Measurements from ENCODE around the gene PRR15.

PRR15 gene

GRCh38 chr7:29569648-29570047 lies 6.0 kb downstream of the PRR15 start:
- DNase-seq (ENCODE audit: low read depth) = no peak

DNA sequence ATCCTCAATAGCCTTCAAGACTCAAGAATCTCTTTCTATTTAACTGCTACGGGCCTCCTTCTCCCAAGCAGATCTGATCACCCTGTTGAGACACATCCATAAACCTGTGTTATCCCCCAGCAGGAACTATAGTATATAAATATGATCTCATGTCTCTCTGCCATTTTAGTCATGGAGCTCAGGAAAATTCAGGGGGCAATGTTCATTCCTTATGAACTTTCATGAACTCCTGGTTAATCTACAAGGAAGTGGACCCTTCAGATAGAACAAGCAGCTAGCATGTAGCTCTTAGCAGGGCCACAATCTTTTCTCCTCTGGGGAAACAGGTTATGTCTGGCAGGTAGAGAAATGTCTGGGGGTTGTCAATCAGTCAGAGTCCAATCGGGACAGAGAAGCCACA lies 8.9 kb downstream of the PRR15 start:
- no peak for DNase-seq (ENCODE audit: low read depth)

- DNase-seq (ENCODE audit: low read depth) = no peak
Observed at GRCh38 chr7:29573567-29573966, 9.9 kb downstream of the PRR15 start.

GRCh38 chr7:29574659-29575058 lies 11.0 kb downstream of the PRR15 start:
- no peak for DNase-seq (ENCODE audit: low read depth)

GRCh38 chr7:29587195-29587808 lies 23.7 kb downstream of the PRR15 start:
- no peak for DNase-seq (ENCODE audit: low read depth)

- no peak for DNase-seq (ENCODE audit: low read depth)
Observed at GRCh38 chr7:29588212-29588611, 24.6 kb downstream of the PRR15 start.

DNA sequence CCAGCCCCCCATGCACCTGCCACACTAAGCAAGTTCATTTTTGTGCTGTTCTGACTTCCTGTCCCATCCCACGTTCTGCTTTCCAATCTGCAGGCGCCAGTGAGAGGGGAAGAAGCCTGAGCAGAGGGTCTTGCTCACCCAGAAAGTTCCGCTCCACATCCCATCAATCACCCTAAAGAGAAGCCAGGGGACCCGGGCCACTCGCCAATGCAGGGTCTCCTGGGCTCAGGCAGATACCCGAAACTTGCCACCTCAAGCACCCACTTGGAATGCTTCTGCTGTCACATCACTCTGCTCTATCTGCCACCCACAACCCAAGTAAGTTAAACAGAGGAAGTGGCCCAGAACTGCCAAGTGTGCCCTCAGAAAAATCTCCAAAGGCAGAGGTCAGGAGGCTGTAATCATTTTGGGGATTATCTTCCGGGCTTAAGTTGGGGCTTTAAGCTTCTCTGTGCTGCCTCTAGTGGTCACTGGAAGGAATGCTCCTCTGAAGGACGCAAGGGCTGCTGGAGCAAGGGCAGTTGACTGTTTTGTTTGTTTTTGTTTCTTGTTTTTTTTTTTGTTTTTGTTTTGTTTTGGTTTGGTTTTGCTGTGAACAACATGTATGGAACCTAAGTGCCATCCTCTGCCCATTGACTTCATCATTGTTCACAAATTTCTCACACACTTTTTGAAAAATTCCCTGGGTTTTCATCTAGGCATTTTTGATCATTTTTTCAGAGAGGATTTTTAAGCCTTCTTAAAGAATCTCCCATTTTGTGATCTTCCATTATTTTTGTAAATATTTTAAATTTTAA lies 25.5 kb downstream of the PRR15 start:
- DNase-seq (ENCODE audit: low read depth) = peak; percentile 2

DNA sequence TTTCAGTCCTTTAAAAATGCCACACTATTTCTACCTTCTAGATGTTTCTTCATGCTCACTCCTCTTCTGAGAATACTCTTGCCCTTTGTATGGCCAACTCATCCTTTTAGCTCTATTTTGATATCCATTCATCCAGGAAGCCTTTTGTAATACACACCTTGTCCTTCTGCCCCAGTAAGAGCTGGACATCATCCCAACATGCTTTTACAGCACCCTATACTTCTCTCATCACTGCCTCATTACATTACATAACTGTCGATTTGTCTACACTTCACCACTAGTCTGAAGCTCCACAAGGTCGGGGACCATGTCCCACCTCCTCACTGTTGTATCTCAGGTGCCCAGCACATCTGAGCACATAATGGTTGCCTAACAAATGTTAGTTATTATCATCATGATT lies 29.2 kb downstream of the PRR15 start:
- no peak for DNase-seq (ENCODE audit: low read depth)

DNA sequence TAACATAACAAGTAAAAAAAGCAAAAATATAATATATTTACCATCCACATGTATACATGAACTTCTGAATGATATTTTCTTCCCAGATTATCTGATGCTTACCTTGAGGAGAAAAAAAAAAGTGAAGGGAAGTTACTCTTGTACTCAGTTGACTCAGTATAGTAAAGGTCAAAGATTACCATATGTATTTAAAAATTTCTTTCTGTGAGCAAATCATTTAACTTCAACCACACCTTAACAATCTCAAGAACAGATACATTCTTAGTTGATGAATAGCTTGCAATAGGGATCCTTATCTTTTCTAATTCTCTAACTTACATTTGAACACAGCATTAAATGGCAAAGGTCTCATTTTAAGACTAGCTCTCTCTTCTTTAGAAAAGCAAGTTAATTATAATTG lies 29.8 kb downstream of the PRR15 start:
- DNase-seq (ENCODE audit: low read depth) = no peak

DNA sequence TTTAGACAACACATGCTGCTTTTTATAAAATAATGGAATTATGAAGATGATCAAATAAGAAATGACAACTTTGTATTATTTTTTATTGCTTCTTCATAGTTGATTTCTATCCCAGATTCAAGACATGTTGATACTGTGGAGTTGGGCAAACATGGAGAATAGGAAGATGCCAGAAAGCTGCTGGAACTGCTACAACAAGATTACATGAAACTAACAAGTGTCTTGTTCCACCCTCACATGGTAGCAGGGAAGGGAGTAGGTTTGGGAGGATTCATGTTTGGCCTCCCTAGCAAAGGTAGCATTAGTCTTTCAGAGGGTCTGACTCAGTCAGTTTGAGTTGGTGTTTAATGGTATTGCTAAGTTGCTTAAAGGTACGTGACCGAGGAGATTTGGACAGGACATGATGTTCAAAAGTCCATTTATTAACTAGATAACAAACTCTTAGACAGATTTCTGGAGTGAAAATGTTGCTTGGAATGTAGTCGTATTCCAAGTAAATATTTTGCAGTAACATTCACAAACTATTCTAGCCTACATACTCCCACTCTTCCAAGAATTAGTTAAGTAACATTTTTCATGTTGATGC lies 33.1 kb downstream of the PRR15 start:
- no peak for DNase-seq (ENCODE audit: low read depth)

GRCh38 chr7:29597266-29597665 lies 33.6 kb downstream of the PRR15 start:
- no peak for DNase-seq (ENCODE audit: low read depth)

- DNase-seq (ENCODE audit: low read depth) = no peak
Observed at GRCh38 chr7:29598137-29598536, 34.5 kb downstream of the PRR15 start.

- no peak for DNase-seq (ENCODE audit: low read depth)
Observed at GRCh38 chr7:29598613-29599012, 35.0 kb downstream of the PRR15 start.

- no peak for DNase-seq (ENCODE audit: low read depth)
Observed at GRCh38 chr7:29599026-29599425, 35.4 kb downstream of the PRR15 start.

DNA sequence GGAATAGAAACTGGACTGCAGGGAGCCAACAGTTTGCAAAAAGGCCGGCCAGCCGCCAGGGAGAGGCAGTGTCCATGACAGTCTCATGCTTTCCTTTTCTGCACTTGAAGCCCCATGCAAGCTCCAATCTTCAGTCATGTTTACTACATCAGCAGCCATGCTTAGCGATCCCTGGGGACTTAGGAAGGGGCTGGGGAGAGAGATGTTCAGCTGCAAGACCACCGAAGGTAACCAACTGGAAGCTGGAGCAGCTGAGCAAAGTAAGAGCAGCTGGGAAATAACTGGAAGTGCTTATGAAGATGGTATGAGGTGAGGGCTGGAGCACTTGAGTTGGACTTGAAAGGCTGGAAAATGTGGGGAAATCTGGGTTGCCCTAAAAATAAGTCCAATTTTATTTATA lies 37.0 kb downstream of the PRR15 start:
- DNase-seq (ENCODE audit: low read depth) = no peak

DNA sequence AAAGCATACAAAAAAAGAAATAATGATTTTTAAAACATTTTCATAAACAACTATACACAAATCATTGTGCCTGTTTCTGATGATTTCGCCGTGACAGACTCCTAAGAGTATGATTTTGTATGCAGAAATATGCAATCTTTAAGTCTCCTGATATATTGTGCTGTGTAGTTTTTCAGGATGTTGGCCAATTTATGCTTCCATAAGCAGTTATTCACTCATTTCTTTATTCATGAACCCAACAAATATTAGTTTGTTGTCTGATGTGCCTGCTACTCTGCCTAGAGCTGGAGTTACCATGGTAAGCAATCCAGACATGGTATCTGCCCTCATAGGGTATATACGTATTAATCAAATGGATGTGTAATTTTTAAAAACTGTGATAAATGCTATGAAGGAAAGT lies 40.4 kb downstream of the PRR15 start:
- no peak for DNase-seq (ENCODE audit: low read depth)

GRCh38 chr7:29604702-29605101 lies 41.1 kb downstream of the PRR15 start:
- no peak for DNase-seq (ENCODE audit: low read depth)

GRCh38 chr7:29605671-29606070 lies 42.0 kb downstream of the PRR15 start:
- DNase-seq (ENCODE audit: low read depth) = no peak

DNA sequence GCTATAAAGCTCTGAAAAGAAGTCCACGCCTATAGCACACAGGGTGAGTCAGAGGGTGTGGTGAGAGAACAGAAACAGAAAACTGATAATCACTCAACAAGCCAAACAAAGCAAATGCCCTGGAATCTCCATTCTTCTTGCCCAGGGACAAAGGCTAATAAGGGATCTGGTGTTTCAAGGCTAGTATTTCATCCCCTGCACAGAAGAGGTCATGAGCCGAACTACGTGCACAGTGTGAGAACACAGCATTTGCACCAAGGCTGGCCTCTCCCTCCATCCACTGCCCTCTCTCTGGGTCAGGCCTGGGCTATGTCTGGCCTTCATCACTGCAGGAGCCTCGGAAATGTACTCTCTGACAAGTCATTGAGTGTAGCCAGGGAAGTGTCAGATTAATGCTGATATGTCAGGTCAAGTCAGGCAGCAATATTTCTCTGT lies 42.7 kb downstream of the PRR15 start:
- DNase-seq (ENCODE audit: low read depth) = no peak

DNA sequence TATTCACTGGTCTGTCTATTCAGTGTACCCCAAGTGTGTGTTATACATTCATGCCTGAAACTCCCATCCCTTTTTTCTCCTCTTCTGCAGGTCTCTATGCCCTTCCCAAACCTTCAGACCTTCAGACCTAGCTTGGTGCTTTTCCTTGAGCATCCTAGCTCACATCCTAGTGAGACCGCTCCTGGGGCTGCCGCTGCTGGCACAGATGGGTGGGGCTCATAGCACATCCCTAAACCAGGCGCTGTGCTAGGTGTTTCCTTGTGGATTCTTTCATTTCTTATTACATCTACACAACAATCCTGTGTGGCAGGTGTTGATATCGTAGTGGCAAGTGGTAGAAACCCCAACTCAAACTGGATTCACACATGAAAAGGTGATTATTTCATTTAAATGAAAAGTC lies 43.2 kb downstream of the PRR15 start:
- no peak for DNase-seq (ENCODE audit: low read depth)

- DNase-seq (ENCODE audit: low read depth) = no peak
Observed at GRCh38 chr7:29607259-29607658, 43.6 kb downstream of the PRR15 start.

DNA sequence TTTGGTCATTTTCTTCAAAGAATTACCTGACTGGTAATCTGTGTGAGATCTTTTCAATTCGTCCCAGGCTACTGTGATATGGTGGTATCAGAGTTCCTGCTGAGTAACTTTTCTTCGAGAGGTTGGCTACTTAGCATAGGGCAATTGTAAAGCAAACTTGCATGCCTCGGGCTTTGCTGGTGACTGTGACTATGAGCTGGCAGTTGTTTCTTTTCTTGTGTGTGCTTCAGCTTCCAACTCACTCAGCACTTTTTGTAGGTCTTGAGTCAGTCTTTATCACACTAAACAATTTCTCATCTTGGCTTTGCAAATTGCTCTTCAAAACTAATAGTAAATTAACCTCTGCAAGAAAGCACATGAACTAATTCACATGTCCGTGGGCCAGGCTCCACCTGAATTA lies 44.3 kb downstream of the PRR15 start:
- no peak for DNase-seq (ENCODE audit: low read depth)

All from stimulated activated CD8-positive, alpha-beta memory T cell treated with anti-CD3 and anti-CD28 coated beads, Interleukin-12 subunit alpha, Interleukin-12 subunit beta, amount 100 ng/mL, for 1 hour (primary cell).